Measurements from ENCODE around the gene SLC7A7. TPM values are rescaled to one million over a fixed set of nuclear protein-coding genes. Genes with fewer than 3 reads are reported as not detected.

SLC7A7 gene
- total and polyA plus RNA-seq, 2 of the 13 experiments (the other 11 are each of a cell fraction or from before 2014, with no cell fraction given): 0.13 to 0.63 TPM

DNA sequence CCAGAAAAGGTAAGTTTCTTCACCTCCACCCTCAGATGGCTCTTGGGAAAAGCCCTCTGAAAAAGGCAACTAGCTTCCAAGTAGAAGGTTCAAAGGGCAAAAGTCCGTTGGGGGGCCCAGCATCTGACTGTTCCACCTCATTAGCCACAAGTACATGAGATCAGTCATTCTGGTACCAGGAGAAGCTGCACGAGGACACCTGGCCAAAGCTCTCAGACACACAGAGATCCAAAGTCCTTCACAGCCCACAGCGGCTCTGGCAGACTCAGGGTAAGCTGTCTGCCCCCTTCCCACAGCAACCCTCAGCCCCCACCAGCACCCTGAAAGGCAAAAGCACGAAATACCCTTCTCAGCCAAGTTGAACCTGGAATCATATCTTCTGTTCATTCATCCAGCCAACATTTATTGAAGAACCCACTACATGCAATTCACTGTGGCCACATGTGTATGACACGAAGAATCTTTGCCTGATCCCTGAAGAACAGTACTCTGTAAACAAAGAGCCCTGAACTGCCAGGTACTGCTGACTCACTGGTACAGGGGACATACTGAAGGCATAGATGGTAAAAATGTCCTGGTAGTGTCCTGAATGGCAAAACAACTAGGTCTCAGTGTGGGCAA lies 19.0 kb downstream of the SLC7A7 start (continued):
- TF ChIP-seq, protein P1, sequence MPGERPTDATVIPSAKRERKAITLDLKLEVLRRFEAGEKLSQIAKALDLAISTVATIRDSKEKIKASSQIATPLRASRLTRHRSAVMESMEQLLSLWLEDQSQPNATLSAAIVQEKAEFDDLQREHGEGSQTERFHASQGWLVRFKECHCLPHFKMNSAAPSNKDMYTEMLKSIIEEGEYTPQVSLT (CRISPR knock-in tag; IDR thresholded peaks at IDR 0.05; ENCODE audit: borderline replicate concordance, low read depth): no peak
- no peak for TF ChIP-seq POLR2AphosphoS2 (IDR thresholded peaks at IDR 0.05; ENCODE audit: low read depth, low read length)
- TF ChIP-seq ZSCAN21 (CRISPR knock-in tag; IDR thresholded peaks at IDR 0.05; ENCODE audit: borderline replicate concordance): no peak
- TF ChIP-seq RFX5 (IDR thresholded peaks at IDR 0.05; ENCODE audit: low read depth, low read length): no peak
- no peak for TF ChIP-seq NPAS2 (CRISPR knock-in tag; IDR thresholded peaks at IDR 0.05; ENCODE audit: borderline replicate concordance)
- TF ChIP-seq ZNF772 (CRISPR knock-in tag; IDR thresholded peaks at IDR 0.05): peak; percentile 18; the same call in 1 of the 2 replicates
- TF ChIP-seq, protein P2, sequence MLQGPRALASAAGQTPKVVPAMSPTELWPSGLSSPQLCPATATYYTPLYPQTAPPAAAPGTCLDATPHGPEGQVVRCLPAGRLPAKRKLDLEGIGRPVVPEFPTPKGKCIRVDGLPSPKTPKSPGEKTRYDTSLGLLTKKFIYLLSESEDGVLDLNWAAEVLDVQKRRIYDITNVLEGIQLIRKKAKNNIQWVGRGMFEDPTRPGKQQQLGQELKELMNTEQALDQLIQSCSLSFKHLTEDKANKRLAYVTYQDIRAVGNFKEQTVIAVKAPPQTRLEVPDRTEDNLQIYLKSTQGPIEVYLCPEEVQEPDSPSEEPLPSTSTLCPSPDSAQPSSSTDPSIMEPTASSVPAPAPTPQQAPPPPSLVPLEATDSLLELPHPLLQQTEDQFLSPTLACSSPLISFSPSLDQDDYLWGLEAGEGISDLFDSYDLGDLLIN (CRISPR knock-in tag; IDR thresholded peaks at IDR 0.05; ENCODE audit: borderline replicate concordance): no peak
- TF ChIP-seq ZSCAN22 (CRISPR knock-in tag; IDR thresholded peaks at IDR 0.05): no peak
- TF ChIP-seq SALL2 (CRISPR knock-in tag; IDR thresholded peaks at IDR 0.05): no peak
- TF ChIP-seq, protein P3, sequence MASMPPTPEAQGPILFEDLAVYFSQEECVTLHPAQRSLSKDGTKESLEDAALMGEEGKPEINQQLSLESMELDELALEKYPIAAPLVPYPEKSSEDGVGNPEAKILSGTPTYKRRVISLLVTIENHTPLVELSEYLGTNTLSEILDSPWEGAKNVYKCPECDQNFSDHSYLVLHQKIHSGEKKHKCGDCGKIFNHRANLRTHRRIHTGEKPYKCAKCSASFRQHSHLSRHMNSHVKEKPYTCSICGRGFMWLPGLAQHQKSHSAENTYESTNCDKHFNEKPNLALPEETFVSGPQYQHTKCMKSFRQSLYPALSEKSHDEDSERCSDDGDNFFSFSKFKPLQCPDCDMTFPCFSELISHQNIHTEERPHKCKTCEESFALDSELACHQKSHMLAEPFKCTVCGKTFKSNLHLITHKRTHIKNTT (CRISPR knock-in tag; IDR thresholded peaks at IDR 0.05): no peak
- TF ChIP-seq CENPT (CRISPR knock-in tag; IDR thresholded peaks at IDR 0.05; ENCODE audit: low read depth): no peak
- TF ChIP-seq, protein P4, sequence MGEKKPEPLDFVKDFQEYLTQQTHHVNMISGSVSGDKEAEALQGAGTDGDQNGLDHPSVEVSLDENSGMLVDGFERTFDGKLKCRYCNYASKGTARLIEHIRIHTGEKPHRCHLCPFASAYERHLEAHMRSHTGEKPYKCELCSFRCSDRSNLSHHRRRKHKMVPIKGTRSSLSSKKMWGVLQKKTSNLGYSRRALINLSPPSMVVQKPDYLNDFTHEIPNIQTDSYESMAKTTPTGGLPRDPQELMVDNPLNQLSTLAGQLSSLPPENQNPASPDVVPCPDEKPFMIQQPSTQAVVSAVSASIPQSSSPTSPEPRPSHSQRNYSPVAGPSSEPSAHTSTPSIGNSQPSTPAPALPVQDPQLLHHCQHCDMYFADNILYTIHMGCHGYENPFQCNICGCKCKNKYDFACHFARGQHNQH (CRISPR knock-in tag; IDR thresholded peaks at IDR 0.05): peak; percentile 63; the same call in 1 of the 2 replicates
- TF ChIP-seq MIXL1 (CRISPR knock-in tag; IDR thresholded peaks at IDR 0.05): 0 out of 2 replicates have a peak, but pooled peaks have one; percentile 71
- no peak for TF ChIP-seq AHR (CRISPR knock-in tag; IDR thresholded peaks at IDR 0.05)
- TF ChIP-seq, protein P5, sequence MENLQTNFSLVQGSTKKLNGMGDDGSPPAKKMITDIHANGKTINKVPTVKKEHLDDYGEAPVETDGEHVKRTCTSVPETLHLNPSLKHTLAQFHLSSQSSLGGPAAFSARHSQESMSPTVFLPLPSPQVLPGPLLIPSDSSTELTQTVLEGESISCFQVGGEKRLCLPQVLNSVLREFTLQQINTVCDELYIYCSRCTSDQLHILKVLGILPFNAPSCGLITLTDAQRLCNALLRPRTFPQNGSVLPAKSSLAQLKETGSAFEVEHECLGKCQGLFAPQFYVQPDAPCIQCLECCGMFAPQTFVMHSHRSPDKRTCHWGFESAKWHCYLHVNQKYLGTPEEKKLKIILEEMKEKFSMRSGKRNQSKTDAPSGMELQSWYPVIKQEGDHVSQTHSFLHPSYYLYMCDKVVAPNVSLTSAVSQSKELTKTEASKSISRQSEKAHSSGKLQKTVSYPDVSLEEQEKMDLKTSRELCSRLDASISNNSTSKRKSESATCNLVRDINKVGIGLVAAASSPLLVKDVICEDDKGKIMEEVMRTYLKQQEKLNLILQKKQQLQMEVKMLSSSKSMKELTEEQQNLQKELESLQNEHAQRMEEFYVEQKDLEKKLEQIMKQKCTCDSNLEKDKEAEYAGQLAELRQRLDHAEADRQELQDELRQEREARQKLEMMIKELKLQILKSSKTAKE (CRISPR knock-in tag; IDR thresholded peaks at IDR 0.05; ENCODE audit: borderline replicate concordance): 0 out of 2 replicates have a peak, but pooled peaks have one; percentile 65
- TF ChIP-seq, protein P6, sequence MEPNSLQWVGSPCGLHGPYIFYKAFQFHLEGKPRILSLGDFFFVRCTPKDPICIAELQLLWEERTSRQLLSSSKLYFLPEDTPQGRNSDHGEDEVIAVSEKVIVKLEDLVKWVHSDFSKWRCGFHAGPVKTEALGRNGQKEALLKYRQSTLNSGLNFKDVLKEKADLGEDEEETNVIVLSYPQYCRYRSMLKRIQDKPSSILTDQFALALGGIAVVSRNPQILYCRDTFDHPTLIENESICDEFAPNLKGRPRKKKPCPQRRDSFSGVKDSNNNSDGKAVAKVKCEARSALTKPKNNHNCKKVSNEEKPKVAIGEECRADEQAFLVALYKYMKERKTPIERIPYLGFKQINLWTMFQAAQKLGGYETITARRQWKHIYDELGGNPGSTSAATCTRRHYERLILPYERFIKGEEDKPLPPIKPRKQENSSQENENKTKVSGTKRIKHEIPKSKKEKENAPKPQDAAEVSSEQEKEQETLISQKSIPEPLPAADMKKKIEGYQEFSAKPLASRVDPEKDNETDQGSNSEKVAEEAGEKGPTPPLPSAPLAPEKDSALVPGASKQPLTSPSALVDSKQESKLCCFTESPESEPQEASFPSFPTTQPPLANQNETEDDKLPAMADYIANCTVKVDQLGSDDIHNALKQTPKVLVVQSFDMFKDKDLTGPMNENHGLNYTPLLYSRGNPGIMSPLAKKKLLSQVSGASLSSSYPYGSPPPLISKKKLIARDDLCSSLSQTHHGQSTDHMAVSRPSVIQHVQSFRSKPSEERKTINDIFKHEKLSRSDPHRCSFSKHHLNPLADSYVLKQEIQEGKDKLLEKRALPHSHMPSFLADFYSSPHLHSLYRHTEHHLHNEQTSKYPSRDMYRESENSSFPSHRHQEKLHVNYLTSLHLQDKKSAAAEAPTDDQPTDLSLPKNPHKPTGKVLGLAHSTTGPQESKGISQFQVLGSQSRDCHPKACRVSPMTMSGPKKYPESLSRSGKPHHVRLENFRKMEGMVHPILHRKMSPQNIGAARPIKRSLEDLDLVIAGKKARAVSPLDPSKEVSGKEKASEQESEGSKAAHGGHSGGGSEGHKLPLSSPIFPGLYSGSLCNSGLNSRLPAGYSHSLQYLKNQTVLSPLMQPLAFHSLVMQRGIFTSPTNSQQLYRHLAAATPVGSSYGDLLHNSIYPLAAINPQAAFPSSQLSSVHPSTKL (CRISPR knock-in tag; IDR thresholded peaks at IDR 0.05): peak; percentile 22; the same call in 1 of the 2 replicates
- TF ChIP-seq NR3C1 (CRISPR knock-in tag; IDR thresholded peaks at IDR 0.05): no peak
- no peak for TF ChIP-seq MEIS1 (CRISPR knock-in tag; IDR thresholded peaks at IDR 0.05; ENCODE audit: borderline replicate concordance)
- TF ChIP-seq IKZF1 (IDR thresholded peaks at IDR 0.05): no peak
- no peak for TF ChIP-seq HDAC1 (CRISPR knock-in tag; IDR thresholded peaks at IDR 0.05)

All from HepG2 (cell line).